GM18868 (cell line): ENCODE measurements around the gene PSORS1C1.

ENCODE experiments used
- ATAC-seq: cut with Tn5 transposase; IDR thresholded peaks from one replicate; pipeline ENCODE4 v1.9.1; 2021; ENCODE audit warnings: mild to moderate bottlenecking, moderate library complexity; ENCODE audit not compliant: unreplicated experiment

PSORS1C1 gene

GRCh38 chr6:31094389-31094881, 20.2 kb upstream of the PSORS1C1 start:
- no peak for ATAC-seq

DNA sequence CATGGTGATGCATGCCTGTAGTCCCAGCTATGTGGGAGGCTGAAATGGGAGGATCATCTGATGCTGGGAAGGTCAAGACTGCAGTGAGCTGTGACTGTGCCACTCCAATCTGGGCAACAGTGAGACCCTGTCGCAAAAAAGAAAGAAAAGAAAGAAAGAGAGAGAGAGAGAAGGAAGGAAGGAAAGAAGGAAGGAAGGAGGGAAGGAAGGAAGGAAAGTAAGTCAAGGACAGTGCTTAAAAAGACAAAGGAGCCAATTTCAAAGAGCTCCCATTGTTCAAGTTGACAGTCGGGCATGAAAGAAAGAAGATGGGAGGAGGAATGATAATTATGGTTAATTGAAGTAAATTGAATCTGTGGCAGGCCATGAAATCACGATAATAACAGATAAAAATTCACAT, 18.4 kb upstream of the PSORS1C1 start:
- ATAC-seq: no peak

DNA sequence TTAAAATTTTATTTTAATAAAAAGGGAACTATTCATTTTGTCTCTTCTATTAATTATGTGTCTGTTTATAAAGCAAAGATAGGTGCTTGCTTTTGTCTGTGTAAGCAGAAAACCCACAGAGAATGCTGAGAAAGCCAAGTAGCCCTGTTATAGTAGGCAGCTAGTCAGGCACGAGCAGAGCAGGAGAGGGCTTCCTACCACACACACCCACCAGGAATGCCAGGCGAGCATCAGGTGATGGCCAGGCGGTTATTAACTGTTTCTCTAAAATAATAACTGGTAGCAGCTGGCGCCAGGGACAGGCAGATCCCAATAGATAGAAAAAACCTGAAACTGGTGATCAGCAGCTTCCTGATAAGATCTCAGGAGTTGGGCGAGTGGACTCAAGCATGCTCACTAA, 17.9 kb upstream of the PSORS1C1 start:
- no peak for ATAC-seq

- no peak for ATAC-seq
Observed at GRCh38 chr6:31098449-31098938, 16.1 kb upstream of the PSORS1C1 start.

DNA sequence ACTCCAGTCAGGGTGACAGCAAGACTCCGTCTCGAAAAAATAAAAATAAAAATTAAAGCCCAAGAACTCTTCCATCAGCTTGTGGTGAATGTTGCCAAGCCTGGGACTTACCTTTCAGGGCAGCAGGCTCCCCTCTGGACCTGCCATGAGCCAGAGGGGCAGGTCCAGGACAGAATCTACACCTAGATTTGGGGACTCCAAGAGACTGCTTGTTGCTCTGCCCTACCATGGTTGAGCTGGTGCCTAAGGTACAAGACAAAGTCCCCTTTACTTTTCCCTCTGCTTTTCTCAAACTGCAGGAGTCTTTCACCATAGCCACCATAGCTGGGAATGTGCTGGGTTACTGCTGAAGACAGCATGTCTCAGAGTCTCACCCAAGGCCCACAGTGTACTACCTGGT, 11.5 kb upstream of the PSORS1C1 start:
- no peak for ATAC-seq

GRCh38 chr6:31107052-31107451, 7.5 kb upstream of the PSORS1C1 start:
- ATAC-seq: no peak

GRCh38 chr6:31110825-31111582, 3.6 kb upstream of the PSORS1C1 start:
- no peak for ATAC-seq

GRCh38 chr6:31111712-31112111, 2.9 kb upstream of the PSORS1C1 start:
- ATAC-seq: no peak

GRCh38 chr6:31112478-31112877, 2.1 kb upstream of the PSORS1C1 start, which contains the start of gene C6orf15:
Gene C6orf15, minus strand, starts transcription at chr6:31112575. Its CDS starts 20 bp downstream, at chr6:31112555.
- no peak for ATAC-seq

GRCh38 chr6:31113861-31114540, 599 bp upstream of the PSORS1C1 start:
- no peak for ATAC-seq

GRCh38 chr6:31114970-31115849, 610 bp downstream of the PSORS1C1 start:
- no peak for ATAC-seq

DNA sequence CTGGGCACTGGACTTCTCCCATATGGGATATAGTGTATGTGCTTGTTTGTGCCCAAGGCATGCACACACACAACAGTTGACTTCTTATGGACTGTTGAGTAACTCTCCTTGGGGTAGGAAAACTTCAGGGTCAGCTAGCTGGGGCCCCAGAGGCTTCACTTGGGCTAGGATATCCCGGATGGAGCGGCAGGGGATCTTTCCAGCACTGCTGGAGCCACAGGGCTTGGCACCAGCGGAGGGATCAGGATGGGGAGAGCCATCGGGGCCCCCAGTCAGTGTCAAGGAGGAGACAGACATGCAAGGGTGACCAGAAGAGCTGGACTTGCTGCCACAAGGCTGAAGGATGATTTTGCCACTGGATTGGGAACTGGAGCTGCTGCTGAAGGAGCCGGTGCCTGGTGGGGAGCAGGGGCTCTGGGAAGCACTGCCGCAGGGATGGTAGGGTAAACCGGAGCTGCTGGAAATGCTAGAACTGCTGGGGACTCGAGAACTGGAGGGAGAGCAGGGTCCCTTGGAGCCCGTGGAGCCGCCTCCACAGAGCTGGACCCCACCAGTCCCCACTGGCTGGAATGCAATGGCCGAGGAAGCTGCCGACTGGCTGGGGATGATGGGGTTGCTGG, 1.5 kb downstream of the PSORS1C1 start:
- no peak for ATAC-seq

DNA sequence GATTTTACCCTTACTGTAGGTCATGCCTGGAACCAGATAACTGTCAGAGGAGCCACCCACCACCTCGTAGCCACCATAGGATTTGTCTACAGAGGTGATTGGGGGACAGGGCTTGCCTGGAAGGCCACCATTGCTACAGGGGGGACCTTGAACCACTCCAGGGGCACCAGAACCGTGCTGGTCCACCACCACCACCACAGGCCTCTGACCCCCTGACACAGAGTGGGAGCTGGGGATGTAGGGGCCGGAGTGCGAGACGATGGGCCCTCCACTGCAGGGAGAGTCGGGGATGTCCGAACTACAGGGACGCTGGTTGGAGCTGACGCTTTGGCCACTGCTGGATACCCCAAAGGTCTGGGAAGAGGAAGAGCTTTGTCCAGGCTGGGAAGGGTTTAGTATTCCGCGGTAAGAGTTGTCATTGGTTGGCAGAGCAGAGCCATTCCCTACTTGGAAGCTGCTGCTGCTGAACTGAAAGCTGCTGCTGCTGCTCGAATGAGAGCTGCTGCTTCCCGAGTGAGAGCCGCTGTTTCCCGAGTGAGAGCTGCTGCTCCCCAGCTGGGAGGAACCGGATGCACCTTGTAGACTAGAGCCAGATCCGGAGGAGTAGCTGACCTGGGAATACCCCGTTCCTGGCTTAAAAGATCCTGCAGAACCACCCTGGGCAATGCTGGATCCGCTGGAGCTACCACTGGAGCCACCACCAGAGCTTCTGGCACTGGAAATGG, 2.2 kb downstream of the PSORS1C1 start:
- ATAC-seq: no peak

DNA sequence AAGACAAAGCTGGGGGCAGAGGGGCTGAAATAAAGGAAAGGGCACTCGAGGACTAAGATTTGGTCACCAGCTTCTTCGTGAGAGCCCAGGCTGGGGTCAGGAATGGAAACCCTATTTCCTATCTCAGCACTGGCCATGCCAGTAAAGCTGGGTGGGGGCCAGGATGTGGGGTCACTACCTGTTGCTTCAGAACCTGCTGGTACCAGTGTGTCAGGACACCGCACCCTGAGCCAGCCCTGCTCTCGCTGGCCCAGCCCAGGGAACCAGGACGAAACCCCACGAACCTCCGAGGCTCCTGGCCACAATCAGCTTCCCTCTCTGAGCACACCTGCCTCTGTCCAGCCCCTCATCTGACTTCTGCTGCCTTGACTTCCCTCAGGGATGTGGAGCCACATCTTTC, 3.6 kb downstream of the PSORS1C1 start:
- ATAC-seq: no peak

GRCh38 chr6:31120151-31120915, 5.7 kb downstream of the PSORS1C1 start, which contains the start of gene CDSN:
Gene CDSN, minus strand, starts transcription at chr6:31120446. Its CDS starts 27 bp downstream, at chr6:31120419.
- ATAC-seq: no peak

DNA sequence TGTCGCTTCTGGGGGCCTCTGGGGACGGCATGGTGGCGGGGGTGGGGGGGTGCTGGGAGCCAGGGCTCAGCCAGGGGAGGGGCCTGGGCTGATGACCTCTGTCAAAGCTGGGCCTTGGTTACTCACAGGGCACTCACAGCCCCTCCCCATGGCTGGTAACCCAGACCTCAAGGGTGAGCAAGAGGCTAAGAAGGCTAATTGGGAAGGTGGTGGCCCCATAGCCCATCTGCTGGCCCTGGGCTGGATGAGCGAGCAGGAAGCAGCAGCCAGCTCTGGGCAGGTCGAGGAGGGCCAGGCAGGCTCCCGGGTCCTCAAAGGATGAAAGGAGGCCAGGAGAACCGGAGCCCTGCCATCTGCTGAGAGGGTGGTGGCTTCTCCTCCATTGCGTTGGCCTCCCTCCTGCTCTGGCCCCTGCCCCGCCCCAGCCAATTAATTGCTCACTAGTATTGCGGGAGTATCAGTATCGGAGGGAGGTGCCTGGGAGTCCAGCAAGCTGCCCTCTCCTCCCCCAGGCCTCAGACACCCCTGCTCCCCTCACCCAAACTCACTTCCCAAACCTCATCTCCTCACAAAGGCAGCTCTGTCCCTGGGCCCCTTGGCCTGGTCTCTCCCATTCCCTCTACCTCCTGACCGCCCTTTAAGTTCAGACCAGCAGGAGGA, 6.7 kb downstream of the PSORS1C1 start:
- ATAC-seq: no peak

GRCh38 chr6:31122791-31123706, 8.4 kb downstream of the PSORS1C1 start:
- no peak for ATAC-seq

DNA sequence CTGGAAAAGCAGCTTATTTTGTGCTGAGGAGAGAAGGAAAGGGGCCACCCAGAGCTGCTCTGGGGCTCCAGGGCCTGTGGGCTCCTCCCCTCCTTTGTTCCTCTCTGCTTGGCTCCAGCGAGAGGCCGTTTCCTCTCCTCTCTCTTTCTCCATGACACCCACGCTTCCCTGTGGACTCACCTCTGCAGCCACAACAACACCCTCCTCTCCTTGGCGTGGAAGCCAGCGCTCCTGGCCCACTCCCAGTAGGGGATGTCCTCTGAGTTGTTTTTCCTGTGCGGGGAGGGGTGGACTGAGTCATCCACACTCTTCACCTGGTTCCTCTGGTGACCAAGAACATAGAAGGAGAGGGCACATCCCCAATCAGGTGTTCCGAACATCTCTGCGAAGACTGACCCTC, 10.6 kb downstream of the PSORS1C1 start:
- no peak for ATAC-seq
